Testis (tissue), 2 donors: ENCODE results near the gene ZBTB7C.

ENCODE experiments used
- POLR2A ChIP-seq: fragments of 450-650 bp; IDR thresholded peaks from one replicate; pipeline ENCODE4 v1.6.1; 2017; ENCODE audit warnings: antibody characterized with exemption, mild to moderate bottlenecking, moderate library complexity
- TF ChIP-seq, protein P1 (sequence below), 3 experiments: fragments of 450-650 bp in 2 of 3; fragments of 200-600 bp in 1 of 3; sonication (generic) in 1 of 3; IDR thresholded peaks; one replicate each; pipeline ENCODE4 v1.5.1; 2016 to 2019; ENCODE audit warnings: antibody characterized with exemption in 3 of 3, mild to moderate bottlenecking in 2 of 3, moderate library complexity in 1 of 3

DNA sequence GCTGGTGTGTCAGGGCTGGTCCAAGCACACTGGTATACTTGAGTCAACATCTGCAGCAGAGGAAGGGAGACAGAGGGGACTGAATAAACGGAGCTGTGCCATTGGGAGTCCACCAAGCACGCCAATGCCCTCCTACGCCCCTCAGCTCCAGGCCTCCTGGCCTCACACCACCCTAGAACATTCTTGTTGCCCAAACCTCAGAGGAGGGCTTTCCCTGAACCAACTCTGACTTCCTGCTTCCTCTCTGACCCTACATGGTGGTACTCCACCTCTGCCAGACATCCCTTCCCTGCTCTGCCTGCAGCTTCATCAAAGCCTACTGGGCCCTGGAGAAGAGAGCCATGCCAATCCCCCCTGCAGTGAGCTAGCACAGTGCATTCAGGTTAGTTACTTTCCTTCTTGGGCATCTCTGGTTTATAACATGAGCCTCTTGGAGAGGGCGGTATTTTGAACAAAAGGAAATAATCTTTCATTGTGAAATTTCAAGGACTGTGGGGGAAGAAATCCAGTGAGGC, 54.4 kb downstream of the ZBTB7C start:
- TF ChIP-seq, protein P1, sequence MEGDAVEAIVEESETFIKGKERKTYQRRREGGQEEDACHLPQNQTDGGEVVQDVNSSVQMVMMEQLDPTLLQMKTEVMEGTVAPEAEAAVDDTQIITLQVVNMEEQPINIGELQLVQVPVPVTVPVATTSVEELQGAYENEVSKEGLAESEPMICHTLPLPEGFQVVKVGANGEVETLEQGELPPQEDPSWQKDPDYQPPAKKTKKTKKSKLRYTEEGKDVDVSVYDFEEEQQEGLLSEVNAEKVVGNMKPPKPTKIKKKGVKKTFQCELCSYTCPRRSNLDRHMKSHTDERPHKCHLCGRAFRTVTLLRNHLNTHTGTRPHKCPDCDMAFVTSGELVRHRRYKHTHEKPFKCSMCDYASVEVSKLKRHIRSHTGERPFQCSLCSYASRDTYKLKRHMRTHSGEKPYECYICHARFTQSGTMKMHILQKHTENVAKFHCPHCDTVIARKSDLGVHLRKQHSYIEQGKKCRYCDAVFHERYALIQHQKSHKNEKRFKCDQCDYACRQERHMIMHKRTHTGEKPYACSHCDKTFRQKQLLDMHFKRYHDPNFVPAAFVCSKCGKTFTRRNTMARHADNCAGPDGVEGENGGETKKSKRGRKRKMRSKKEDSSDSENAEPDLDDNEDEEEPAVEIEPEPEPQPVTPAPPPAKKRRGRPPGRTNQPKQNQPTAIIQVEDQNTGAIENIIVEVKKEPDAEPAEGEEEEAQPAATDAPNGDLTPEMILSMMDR (IDR thresholded peaks at IDR 0.05) = no peak
- TF ChIP-seq POLR2A = no peak
